AG04450 (cell line): Measurements from ENCODE around the gene KCTD15. TPM values are rescaled to one million over a fixed set of nuclear protein-coding genes. Genes with fewer than 3 reads are reported as not detected.

Experiments
- CTCF ChIA-PET: fragments of 300-600, 350-600 bp; formaldehyde crosslinking; extraction: SDS; loops from one replicate; lab custom pipeline; 2022; ENCODE audit warnings: antibody characterized with exemption, inconsistent platforms; lab: Charles Lee
- POLR2A ChIA-PET: fragments of 350-600 bp; formaldehyde crosslinking; extraction: SDS; loops from one replicate; lab custom pipeline; 2021; ENCODE audit warnings: antibody characterized with exemption, inconsistent platforms; lab: Yijun Ruan, JAX
- DNase-seq: peaks from one replicate; pipeline ENCODE4 v3.0.0-alpha.2; 2011; ENCODE audit warnings: low read depth, low spot score
- H3K27ac ChIP-seq: one replicate; pipeline ENCODE4 v1.5.1; 2012; ENCODE audit warnings: low read depth, low read length, control low read depth
- H3K27me3 ChIP-seq: one replicate; pipeline ENCODE4 v1.6.0; 2012; ENCODE audit warnings: low read length; ENCODE audit not compliant: control insufficient read depth, insufficient read depth
- H3K4me3 ChIP-seq: 2 replicates; pipeline ENCODE4 v1.5.1; 2011; ENCODE audit warnings: mild to moderate bottlenecking, low read depth, low read length, control low read depth
- H3K9me3 ChIP-seq: 2 replicates; pipeline ENCODE4 v1.5.1; 2012; ENCODE audit warnings: low read length; ENCODE audit not compliant: control insufficient read depth, insufficient read depth
- polyA plus RNA-seq: library from polyadenylated mRNA; depleted of rRNA; stranded (reverse); fragments of >200 nt; gene quantifications from 2 replicates; pipeline ENCODE4 v1.2.3, GENCODE V29; 2011
- TF ChIP-seq, protein P1 (sequence below): IDR thresholded peaks from 2 replicates; pipeline ENCODE4 v1.5.1; 2011; ENCODE audit warnings: low read depth, low read length, control low read depth, inconsistent platforms

KCTD15 gene
- polyA plus RNA-seq, 1 experiment = 15.6 TPM

DNA sequence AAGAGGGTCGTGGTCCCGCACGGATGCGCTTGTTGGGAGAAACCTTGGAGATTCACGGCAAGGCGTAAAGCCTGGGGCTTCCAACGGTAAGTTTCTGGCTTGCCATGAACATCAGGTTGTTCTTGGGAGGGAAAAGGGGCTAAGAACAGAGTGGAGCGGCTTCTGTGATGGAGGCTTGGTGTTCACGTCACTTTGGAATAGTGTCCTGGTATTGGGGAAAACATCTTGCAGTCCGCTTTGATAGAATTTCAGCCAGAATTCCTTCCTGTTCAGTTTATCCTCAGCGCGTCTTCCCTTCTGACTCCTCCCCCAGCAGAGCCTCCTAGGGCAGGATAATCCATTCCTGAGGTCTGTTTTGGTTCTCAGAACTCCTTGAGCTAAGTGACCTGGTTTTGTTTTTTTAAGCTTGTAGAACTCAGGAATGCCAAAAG is 2.0 kb downstream of the KCTD15 start:
- CTCF ChIA-PET = interaction anchor here (1.3 to 2.3 kb wide), 4 partner anchors 21 to 322 kb away, joined by 3 to 12 read pairs (median 4); no protein-coding TSS in a partner anchor
- TF ChIP-seq, protein P1, sequence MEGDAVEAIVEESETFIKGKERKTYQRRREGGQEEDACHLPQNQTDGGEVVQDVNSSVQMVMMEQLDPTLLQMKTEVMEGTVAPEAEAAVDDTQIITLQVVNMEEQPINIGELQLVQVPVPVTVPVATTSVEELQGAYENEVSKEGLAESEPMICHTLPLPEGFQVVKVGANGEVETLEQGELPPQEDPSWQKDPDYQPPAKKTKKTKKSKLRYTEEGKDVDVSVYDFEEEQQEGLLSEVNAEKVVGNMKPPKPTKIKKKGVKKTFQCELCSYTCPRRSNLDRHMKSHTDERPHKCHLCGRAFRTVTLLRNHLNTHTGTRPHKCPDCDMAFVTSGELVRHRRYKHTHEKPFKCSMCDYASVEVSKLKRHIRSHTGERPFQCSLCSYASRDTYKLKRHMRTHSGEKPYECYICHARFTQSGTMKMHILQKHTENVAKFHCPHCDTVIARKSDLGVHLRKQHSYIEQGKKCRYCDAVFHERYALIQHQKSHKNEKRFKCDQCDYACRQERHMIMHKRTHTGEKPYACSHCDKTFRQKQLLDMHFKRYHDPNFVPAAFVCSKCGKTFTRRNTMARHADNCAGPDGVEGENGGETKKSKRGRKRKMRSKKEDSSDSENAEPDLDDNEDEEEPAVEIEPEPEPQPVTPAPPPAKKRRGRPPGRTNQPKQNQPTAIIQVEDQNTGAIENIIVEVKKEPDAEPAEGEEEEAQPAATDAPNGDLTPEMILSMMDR = no peak
- Histone ChIP-seq H3K9me3 (no peaks in the 10 kb centered on the region; the same call in 1 of the 2 replicates), H3K4me3 (peak overlapping the region; percentile 76), H3K27me3 (no peaks in the 10 kb centered on the region), H3K27ac (no peak overlapping the region)
- DNase-seq = no peak
- POLR2A ChIA-PET = interaction anchor here (1.6 kb wide), 1 partner anchor 21 kb away, joined by 6 read pairs; no protein-coding TSS in a partner anchor

DNA sequence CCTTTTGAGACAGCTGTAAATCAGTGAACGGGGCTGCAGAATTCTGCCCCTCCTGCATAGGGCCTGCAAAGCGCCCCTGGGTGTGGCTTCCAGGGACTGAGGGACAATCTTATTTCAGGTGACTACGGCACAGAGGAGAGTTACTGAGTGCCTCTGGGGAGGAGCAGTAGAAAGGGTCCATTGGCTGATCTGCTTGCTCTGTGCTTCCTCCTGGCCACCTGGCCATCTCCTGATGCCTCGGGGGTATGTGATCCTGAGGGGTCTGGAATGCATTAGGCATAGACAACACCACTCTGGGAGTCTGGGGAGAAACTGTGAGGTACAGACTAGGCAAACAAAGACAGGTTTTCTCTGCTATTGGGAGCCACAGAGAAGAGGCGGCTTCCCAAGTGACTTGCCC is 2.8 kb downstream of the KCTD15 start:
- Histone ChIP-seq H3K27me3 (no peaks in the 10 kb centered on the region), H3K4me3 (no peak overlapping the region), H3K9me3 (no peaks in the 10 kb centered on the region; the same call in 1 of the 2 replicates), H3K27ac (no peak overlapping the region)
- DNase-seq = no peak
- ChIA-PET POLR2A (no interaction called here), CTCF (interaction anchor here (1.4 kb wide), 1 partner anchor 297 kb away, joined by 4 read pairs; no protein-coding TSS in a partner anchor)
- TF ChIP-seq, protein P1 = no peak

DNA sequence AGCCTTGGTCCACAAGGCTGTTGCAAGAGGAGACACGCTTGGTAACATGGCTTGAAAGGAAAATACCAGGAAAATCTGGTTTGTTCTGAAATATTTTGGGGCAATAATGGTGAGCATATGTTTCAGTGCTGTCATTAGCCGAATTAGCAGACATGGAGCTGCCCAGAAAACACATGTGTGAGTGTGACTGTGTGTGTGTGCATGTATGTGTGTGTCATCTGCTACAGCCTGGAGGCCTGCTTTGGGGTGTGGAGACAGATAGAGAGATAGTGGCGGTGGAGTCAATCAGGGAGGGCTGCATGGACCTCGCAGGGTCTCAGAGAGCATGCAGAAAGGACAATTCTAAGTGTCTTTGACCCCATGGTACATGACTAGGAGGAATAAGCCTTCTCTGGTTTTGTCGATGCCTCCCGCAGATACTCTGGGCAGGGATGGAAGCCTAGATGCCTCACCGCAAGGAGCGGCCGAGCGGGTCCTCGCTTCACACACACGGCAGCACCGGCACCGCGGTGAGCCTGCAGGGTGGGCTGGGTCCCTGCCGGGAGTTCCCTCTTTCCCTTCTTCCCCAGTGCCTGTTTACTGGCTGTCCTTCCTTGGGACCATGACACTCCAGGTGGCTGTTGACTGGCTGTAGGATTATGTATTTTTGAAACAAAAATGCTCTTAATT is 3.5 kb downstream of the KCTD15 start:
- no peak overlapping the region for H3K27ac ChIP-seq
- POLR2A ChIA-PET = no interaction called here

DNA sequence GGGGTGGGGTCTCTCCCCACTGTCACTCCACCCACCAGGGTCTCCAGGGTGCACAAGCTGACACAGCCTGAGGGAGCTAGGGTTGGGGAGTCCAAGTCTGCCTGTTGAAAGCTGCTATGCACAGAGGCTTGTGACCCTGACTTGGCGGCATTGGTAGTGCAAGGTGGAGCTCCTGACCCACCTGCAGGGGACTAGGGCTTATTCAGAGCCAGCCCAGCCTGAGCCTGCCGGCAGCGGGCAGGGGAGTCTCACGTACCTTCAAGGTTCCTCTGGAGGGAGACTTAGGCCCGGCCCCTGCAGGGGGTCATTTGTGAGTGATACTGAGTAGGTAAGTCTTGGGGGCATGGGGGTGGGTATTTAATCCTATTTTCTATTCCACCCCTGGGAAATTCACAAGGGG is 4.7 kb downstream of the KCTD15 start:
- no peaks in the 10 kb centered on the region for H3K27me3 ChIP-seq
- ChIA-PET POLR2A (no interaction called here), CTCF (no interaction called here)
- H3K4me3 ChIP-seq = no peak overlapping the region
- no peak for DNase-seq
- no peak overlapping the region for H3K27ac ChIP-seq
- H3K9me3 ChIP-seq = no peaks in the 10 kb centered on the region; the same call in 1 of the 2 replicates
- TF ChIP-seq, protein P1 = no peak

More for the DNA sequence above, 3.5 kb downstream of the KCTD15 start:
- Histone ChIP-seq H3K4me3 (no peak overlapping the region), H3K27me3 (no peaks in the 10 kb centered on the region), H3K9me3 (no peaks in the 10 kb centered on the region; the same call in 1 of the 2 replicates)
- no peak for DNase-seq
- CTCF ChIA-PET = no interaction called here
- TF ChIP-seq, protein P1 = no peak

DNA sequence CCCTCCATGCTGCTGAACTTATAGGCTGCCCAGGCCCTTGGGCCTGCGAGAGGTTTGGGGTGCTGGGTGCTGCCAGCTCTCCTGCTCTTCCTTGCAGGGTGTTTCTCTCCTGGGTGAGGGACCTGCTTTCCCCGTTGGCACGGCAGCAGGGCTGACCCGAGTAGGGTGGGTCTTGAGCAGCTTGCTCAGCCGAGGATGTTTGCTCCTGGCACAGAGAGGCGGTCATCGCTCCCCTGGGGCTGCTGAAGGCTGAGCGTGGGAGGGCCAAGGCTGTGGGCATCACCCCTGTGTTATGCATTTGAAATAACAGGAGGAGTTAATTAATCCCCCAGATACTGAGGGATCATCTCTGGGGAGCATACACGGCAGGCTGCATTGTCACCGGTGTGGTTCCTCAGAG is 5.3 kb downstream of the KCTD15 start:
- Histone ChIP-seq H3K27ac (no peak overlapping the region), H3K27me3 (no peaks in the 10 kb centered on the region), H3K9me3 (no peaks in the 10 kb centered on the region; the same call in 1 of the 2 replicates), H3K4me3 (no peak overlapping the region)
- DNase-seq = no peak
- ChIA-PET POLR2A (no interaction called here), CTCF (no interaction called here)
- TF ChIP-seq, protein P1 = no peak
